Uterus (tissue), 4 donors: ENCODE results near the gene MAML2. TPM values are rescaled to one million over a fixed set of nuclear protein-coding genes. Genes with fewer than 3 reads are reported as not detected.
A peak's percentile ranks its signal among the peaks of the same experiment; 100 is the strongest.

Experiments
- DNase-seq, 2 donors: peaks; one replicate each; pipeline ENCODE4 v3.0.0-alpha.2; 2019 to 2020
- H3K27ac ChIP-seq, 2 donors: fragments of 200-600 bp; sonication (generic); 1 replicate in 1 of 2; 2 replicates in 1 of 2; pipeline ENCODE4 v1.5.1; 2016 to 2018
- H3K27me3 ChIP-seq, 2 donors: fragments of 200-600 bp; sonication (generic); one replicate each; pipeline ENCODE4 v1.5.1; 2018 to 2019; ENCODE audit warnings: control low read depth in 1 of 2
- H3K36me3 ChIP-seq, 2 donors: fragments of 200-600 bp; sonication (generic); one replicate each; pipeline ENCODE4 v1.5.1; 2019; ENCODE audit warnings: control low read depth in 1 of 2
- H3K4me1 ChIP-seq, 2 donors: fragments of 200-600 bp; sonication (generic); one replicate each; pipeline ENCODE4 v1.5.1; 2018 to 2019; ENCODE audit warnings: control low read depth in 1 of 2
- H3K4me3 ChIP-seq, 2 donors: fragments of 200-600 bp; sonication (generic); 1 replicate in 1 of 2; 2 replicates in 1 of 2; pipeline ENCODE4 v1.5.1; 2018 to 2019; ENCODE audit warnings: mild to moderate bottlenecking in 1 of 2
- H3K9me3 ChIP-seq, 2 donors: fragments of 200-600 bp; sonication (generic); one replicate each; pipeline ENCODE4 v1.5.1; 2019; ENCODE audit warnings: control low read depth in 1 of 2
- CTCF ChIP-seq, 4 experiments: fragments of 200-600 bp in 2 of 4; fragments of 450-650 bp in 2 of 4; sonication (generic) in 2 of 4; IDR thresholded peaks; one replicate each; pipeline ENCODE4 v1.5.1; 2016 to 2019; ENCODE audit warnings: antibody characterized with exemption in 4 of 4, mild to moderate bottlenecking in 2 of 4, moderate library complexity in 1 of 4
- POLR2A ChIP-seq, 2 donors: fragments of 450-650 bp; IDR thresholded peaks; one replicate each; pipeline ENCODE4 v1.6.1; 2016; ENCODE audit warnings: antibody characterized with exemption in 2 of 2, mild to moderate bottlenecking in 1 of 2, moderate library complexity in 1 of 2
- intact Hi-C: fragments of 100-400 bp; cut with DNase I; formaldehyde crosslinking; loops from one replicate; pipeline ENCODE4 v1.15.1; 2023; ENCODE audit warnings: low total_unique reads
- total RNA-seq, 4 donors: library from RNA; depleted of rRNA in 3 of 4; stranded (reverse); fragments of >200 nt in 3 of 4; gene quantifications; one replicate each; pipeline versions ENCODE4 v1.1.0 to v1.2.4, GENCODE V29; 2014 to 2023
- donor health status: DM: yes; HTN: yes; CAD: no.

Gene MAML2
- total RNA-seq, 4 donors from 2014 or later, result 8.2 to 35.9 (median 19.8) TPM

DNA sequence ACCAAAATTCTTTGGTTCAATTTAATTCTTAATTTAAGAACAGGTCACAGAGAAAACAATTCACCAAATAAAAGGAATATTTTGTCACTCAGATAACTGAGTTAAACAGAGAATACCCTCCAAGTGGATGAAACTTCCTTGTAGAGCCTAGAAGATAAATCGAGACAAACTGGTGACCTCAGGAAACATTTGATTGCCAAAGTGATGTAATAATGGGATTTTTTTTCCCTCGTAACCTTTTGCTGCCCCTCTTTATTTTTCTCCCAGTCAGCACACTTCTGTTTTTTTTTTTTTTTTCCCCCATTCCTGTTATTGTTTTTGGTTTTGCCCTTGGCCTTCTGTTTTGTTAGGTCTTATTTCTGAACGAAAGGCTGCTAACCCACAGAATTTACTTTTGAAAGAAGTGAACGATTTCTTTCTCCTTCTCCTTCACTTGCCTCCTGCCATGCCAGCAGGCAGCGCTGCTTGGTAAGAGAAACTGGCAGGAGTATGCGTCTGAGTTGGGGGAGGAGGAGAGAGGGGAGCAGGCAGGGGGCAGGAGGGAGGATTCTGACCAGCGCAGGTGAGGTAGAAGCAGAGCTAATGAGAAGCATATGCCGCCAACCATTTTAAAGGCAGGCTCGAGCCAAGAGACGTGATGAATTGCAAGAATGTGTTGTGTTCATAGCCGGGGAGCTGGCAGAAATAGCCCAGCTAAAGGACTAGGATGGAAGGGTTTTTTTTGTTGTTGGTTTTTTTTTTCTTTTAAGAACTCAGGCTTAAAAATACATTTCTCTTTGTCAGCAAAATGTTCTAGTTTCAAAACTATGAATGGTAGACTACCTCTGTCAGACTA lies 297.2 kb downstream of the MAML2 start:
- peak; percentile 14 to 44 (median 40) for TF ChIP-seq CTCF (IDR thresholded peaks at IDR 0.05)
- no peak for TF ChIP-seq POLR2A (IDR thresholded peaks at IDR 0.05)
- Histone ChIP-seq H3K9me3 (no peaks in the 10 kb centered on the region), H3K27me3 (no peaks in the 10 kb centered on the region), H3K27ac (peak overlapping the region; percentile 69 to 70), H3K4me1 (peaks cover 0 to 12% of the 10 kb centered on the region in 2 donors), H3K4me3 (peak overlapping the region in 1 of 2 donors; percentile 3), H3K36me3 (no peaks in the 10 kb centered on the region)
- intact Hi-C loops, result no loop called here
- DNase-seq, result peak; percentile 54 to 59

- no peak overlapping the region for H3K27ac ChIP-seq
- intact Hi-C loops, result no loop called here
Measured at GRCh38 chr11:96044747-96045146, 298.2 kb downstream of the MAML2 start.

GRCh38 chr11:96044311-96044710 lies 298.7 kb downstream of the MAML2 start:
- Histone ChIP-seq H3K4me1 (peaks cover 0 to 12% of the 10 kb centered on the region in 2 donors), H3K36me3 (no peaks in the 10 kb centered on the region), H3K27me3 (no peaks in the 10 kb centered on the region), H3K9me3 (no peaks in the 10 kb centered on the region), H3K27ac (no peak overlapping the region), H3K4me3 (no peak overlapping the region)
- no peak for TF ChIP-seq POLR2A (IDR thresholded peaks at IDR 0.05)
- intact Hi-C loops, result no loop called here
- no peak for DNase-seq

More at GRCh38 chr11:96044747-96045146, 298.2 kb downstream of the MAML2 start:
- no peaks in the 10 kb centered on the region for H3K27me3 ChIP-seq
- no peak for DNase-seq
- H3K4me3 ChIP-seq, result no peak overlapping the region
- H3K36me3 ChIP-seq, result no peaks in the 10 kb centered on the region
- no peak for TF ChIP-seq POLR2A (IDR thresholded peaks at IDR 0.05)
- TF ChIP-seq CTCF (IDR thresholded peaks at IDR 0.05), result no peak
- no peaks in the 10 kb centered on the region for H3K9me3 ChIP-seq
- H3K4me1 ChIP-seq, result peaks cover 0 to 12% of the 10 kb centered on the region in 2 donors

DNA sequence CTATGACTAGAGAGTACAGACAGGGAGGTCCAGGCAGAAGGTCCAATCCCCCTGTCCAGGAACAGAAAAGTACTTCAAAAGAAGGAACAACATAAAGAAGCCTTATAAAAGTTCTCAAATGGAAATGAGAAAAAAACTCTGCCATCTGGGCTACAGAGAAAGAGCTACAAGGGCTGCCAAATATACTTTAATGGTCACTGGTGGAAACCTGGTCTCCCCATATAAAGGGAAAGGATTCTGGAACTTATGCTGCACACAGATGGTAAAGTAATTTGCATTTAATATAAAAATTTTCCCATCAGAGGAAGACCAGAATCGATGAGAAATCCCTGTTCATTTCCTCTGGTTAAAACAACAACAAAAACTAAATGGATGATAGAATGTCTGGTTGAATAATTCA lies 299.7 kb downstream of the MAML2 start:
- Histone ChIP-seq H3K36me3 (no peaks in the 10 kb centered on the region), H3K4me1 (peaks cover 0 to 12% of the 10 kb centered on the region in 2 donors), H3K27ac (no peak overlapping the region), H3K9me3 (no peaks in the 10 kb centered on the region), H3K4me3 (no peak overlapping the region), H3K27me3 (no peaks in the 10 kb centered on the region)
- DNase-seq, result no peak
- intact Hi-C loops, result no loop called here
- TF ChIP-seq POLR2A (IDR thresholded peaks at IDR 0.05) (no peak), CTCF (IDR thresholded peaks at IDR 0.05) (no peak)

- Histone ChIP-seq H3K27me3 (no peaks in the 10 kb centered on the region), H3K9me3 (no peaks in the 10 kb centered on the region), H3K27ac (peak overlapping the region in 1 of 2 donors; percentile 52), H3K4me1 (no peaks in the 10 kb centered on the region), H3K36me3 (no peaks in the 10 kb centered on the region), H3K4me3 (no peak overlapping the region)
- DNase-seq, result no peak
- intact Hi-C loops, result no loop called here
- TF ChIP-seq POLR2A (IDR thresholded peaks at IDR 0.05) (no peak), CTCF (IDR thresholded peaks at IDR 0.05) (no peak)
Measured at GRCh38 chr11:96038046-96038445, 304.9 kb downstream of the MAML2 start.
